ENCODE measurements around the gene MICAL1. TPM values are rescaled to one million over a fixed set of nuclear protein-coding genes. Genes with fewer than 3 reads are reported as not detected.

The MICAL1 gene
- polyA plus RNA-seq, 2 of the 4 experiments (the other 2 are of a cell fraction) = 14.1 to 16.9 TPM

DNA sequence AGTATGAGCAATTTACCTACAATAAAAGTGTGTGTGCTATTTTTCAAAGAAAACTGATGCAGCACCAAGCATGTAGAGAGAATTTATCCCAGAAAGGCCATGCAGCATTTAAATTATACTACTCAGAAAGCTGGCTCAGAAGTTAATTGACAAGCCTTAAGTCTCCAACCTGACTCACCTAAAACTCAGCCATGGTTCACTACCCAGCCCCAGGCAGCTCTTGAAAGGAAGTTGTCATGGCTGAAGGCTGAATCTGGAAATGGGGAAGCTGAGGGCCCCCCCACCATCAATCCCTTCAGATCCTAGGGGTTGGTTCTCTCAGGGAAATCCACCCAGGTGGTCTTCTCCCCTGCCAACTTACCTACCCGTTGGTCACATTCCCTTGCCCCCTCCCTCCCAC, 34.8 kb downstream of the MICAL1 start:
- POLR2A ChIA-PET = no interaction called here
- FAIRE-seq (no peak), DNase-seq (ENCODE audit: low read depth in 1 of 2, low spot score in 1 of 2) (no peak), ATAC-seq (no peak)
- H3K4me1 ChIP-seq = no peaks in the 10 kb centered on the region
- TF ChIP-seq CHD4 (IDR thresholded peaks at IDR 0.05; ENCODE audit: borderline replicate concordance) (no peak), TFCP2L1 (CRISPR knock-in tag; IDR thresholded peaks at IDR 0.05) (no peak), EHMT2 (IDR thresholded peaks at IDR 0.05; ENCODE audit: low read depth) (no peak), RCOR1 (IDR thresholded peaks at IDR 0.05; ENCODE audit: low read depth, low read length) (no peak)
- H3K9me3 ChIP-seq = no peaks in the 10 kb centered on the region
- H3K27ac ChIP-seq = no peak overlapping the region
- no peak overlapping the region for H3K4me3 ChIP-seq
- H3K4me2 ChIP-seq = no peak overlapping the region
- CTCF ChIA-PET = no interaction called here
- WGBS (ENCODE audit: missing lambda C conversion rate) = 59% methylated on average over 1 of the region's 1 CpG

DNA sequence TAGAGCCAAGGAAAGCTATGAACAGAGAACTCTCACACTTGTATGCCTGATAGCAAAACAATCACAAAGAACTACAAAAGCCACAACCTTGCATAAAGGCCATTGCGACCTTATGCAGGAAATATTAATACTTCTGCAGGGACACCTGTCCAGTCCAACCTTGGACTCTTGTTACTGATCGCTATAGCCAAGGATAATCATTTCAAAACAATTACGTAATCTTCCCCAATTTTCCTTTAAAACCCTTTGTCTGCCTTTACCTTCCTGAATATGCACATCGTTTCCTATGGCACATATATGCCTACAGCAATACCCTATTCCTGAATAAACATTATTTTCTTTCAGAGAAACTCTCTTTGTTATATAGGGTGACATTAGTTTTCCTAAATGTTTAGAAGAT, 37.9 kb downstream of the MICAL1 start:
- FAIRE-seq = no peak

DNA sequence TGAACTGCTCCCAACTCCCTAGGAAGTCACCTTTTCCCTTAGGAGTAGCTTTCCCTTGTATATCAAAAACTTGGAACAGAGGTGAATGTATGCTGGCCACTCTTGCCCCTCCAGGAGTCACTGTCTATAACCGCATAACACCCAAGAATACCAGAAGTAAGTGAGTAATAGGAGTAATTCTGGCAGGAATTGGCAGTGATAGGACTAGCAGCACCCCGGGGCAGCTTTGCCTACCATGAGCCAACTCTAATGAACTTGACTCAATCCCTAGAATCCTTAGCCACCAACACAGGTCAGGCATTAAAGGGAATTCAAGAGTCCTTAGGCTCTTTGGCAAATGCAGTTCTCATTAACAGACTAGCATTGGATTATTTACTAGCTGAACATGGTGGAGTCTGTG, 44.5 kb downstream of the MICAL1 start:
- Histone ChIP-seq H3K4me2 (no peak overlapping the region), H3K9me3 (no peaks in the 10 kb centered on the region), H3K4me1 (no peaks in the 10 kb centered on the region), H3K4me3 (no peak overlapping the region), H3K27ac (no peak overlapping the region)
- WGBS (ENCODE audit: missing lambda C conversion rate) = 60% methylated on average over 2 of the region's 2 CpGs
- ChIA-PET CTCF (no interaction called here), POLR2A (no interaction called here)
- FAIRE-seq (no peak), DNase-seq (ENCODE audit: low read depth in 1 of 2, low spot score in 1 of 2) (no peak), ATAC-seq (no peak)
- TF ChIP-seq HDAC2 (IDR thresholded peaks at IDR 0.05) = no peak
- TF ChIP-seq NR3C1 (IDR thresholded peaks at IDR 0.05) = no peak
- no peak for TF ChIP-seq MYC (IDR thresholded peaks at IDR 0.05; ENCODE audit: borderline replicate concordance, low read length)
- no peak for TF ChIP-seq KDM1A (IDR thresholded peaks at IDR 0.05; ENCODE audit: low read depth)
- no peak for TF ChIP-seq HOXA7 (CRISPR knock-in tag; IDR thresholded peaks at IDR 0.05)
- TF ChIP-seq ZSCAN20 (CRISPR knock-in tag; IDR thresholded peaks at IDR 0.05) = no peak
- no peak for TF ChIP-seq CBX2 (IDR thresholded peaks at IDR 0.05; ENCODE audit: borderline replicate concordance, low read depth)
- TF ChIP-seq ESRRA (IDR thresholded peaks at IDR 0.05; ENCODE audit: borderline replicate concordance, low read length) = no peak
- no peak for TF ChIP-seq POLR2A (IDR thresholded peaks at IDR 0.05; ENCODE audit: low read length)
- no peak for TF ChIP-seq HOXB5 (CRISPR knock-in tag; IDR thresholded peaks at IDR 0.05)
- TF ChIP-seq ZC3H11A (IDR thresholded peaks at IDR 0.05) = no peak
- TF ChIP-seq FOSB (CRISPR knock-in tag; IDR thresholded peaks at IDR 0.05) = no peak
- TF ChIP-seq EHF (CRISPR knock-in tag; IDR thresholded peaks at IDR 0.05) = no peak

More for the DNA sequence above, 37.9 kb downstream of the MICAL1 start:
- Histone ChIP-seq H3K9me3 (no peaks in the 10 kb centered on the region), H3K4me3 (no peak overlapping the region), H3K27ac (no peak overlapping the region), H3K4me1 (no peaks in the 10 kb centered on the region), H3K4me2 (no peak overlapping the region)
- DNase-seq (ENCODE audit: low read depth in 1 of 2, low spot score in 1 of 2) (no peak), ATAC-seq (no peak)
- ChIA-PET CTCF (no interaction called here), POLR2A (no interaction called here)
- 86% methylated on average over 4 of the region's 4 CpGs for WGBS (ENCODE audit: missing lambda C conversion rate)
- TF ChIP-seq POLR2A (IDR thresholded peaks at IDR 0.05; ENCODE audit: low read length) (no peak), HOXA7 (CRISPR knock-in tag; IDR thresholded peaks at IDR 0.05) (no peak), RAD21 (conservative IDR thresholded peaks at IDR 0.05 in 1 of 2, IDR thresholded peaks at IDR 0.05 in 1 of 2) (no peak), CBX2 (IDR thresholded peaks at IDR 0.05; ENCODE audit: borderline replicate concordance, low read depth) (no peak), RNF2 (IDR thresholded peaks at IDR 0.05; ENCODE audit: borderline replicate concordance, low read depth) (no peak), MAZ (IDR thresholded peaks at IDR 0.05; ENCODE audit: borderline replicate concordance, low read depth, low read length) (no peak), BHLHE40 (IDR thresholded peaks at IDR 0.05; ENCODE audit: low read depth, low read length) (no peak), SREBF2 (IDR thresholded peaks at IDR 0.05) (no peak), EHMT2 (IDR thresholded peaks at IDR 0.05; ENCODE audit: low read depth) (no peak), NR3C1 (IDR thresholded peaks at IDR 0.05) (no peak), TFCP2L1 (CRISPR knock-in tag; IDR thresholded peaks at IDR 0.05) (no peak), POLR2AphosphoS2 (conservative IDR thresholded peaks at IDR 0.05; ENCODE audit: low read length) (no peak), ZC3H11A (IDR thresholded peaks at IDR 0.05) (no peak)
- TF ChIP-seq, protein P1, sequence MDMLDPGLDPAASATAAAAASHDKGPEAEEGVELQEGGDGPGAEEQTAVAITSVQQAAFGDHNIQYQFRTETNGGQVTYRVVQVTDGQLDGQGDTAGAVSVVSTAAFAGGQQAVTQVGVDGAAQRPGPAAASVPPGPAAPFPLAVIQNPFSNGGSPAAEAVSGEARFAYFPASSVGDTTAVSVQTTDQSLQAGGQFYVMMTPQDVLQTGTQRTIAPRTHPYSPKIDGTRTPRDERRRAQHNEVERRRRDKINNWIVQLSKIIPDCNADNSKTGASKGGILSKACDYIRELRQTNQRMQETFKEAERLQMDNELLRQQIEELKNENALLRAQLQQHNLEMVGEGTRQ (IDR thresholded peaks at IDR 0.05) = no peak
- TF ChIP-seq, protein P2, sequence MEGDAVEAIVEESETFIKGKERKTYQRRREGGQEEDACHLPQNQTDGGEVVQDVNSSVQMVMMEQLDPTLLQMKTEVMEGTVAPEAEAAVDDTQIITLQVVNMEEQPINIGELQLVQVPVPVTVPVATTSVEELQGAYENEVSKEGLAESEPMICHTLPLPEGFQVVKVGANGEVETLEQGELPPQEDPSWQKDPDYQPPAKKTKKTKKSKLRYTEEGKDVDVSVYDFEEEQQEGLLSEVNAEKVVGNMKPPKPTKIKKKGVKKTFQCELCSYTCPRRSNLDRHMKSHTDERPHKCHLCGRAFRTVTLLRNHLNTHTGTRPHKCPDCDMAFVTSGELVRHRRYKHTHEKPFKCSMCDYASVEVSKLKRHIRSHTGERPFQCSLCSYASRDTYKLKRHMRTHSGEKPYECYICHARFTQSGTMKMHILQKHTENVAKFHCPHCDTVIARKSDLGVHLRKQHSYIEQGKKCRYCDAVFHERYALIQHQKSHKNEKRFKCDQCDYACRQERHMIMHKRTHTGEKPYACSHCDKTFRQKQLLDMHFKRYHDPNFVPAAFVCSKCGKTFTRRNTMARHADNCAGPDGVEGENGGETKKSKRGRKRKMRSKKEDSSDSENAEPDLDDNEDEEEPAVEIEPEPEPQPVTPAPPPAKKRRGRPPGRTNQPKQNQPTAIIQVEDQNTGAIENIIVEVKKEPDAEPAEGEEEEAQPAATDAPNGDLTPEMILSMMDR (IDR thresholded peaks at IDR 0.05) = no peak
- TF ChIP-seq, protein P3, sequence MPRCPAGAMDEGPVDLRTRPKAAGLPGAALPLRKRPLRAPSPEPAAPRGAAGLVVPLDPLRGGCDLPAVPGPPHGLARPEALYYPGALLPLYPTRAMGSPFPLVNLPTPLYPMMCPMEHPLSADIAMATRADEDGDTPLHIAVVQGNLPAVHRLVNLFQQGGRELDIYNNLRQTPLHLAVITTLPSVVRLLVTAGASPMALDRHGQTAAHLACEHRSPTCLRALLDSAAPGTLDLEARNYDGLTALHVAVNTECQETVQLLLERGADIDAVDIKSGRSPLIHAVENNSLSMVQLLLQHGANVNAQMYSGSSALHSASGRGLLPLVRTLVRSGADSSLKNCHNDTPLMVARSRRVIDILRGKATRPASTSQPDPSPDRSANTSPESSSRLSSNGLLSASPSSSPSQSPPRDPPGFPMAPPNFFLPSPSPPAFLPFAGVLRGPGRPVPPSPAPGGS (IDR thresholded peaks at IDR 0.05) = no peak
- TF ChIP-seq, protein P4, sequence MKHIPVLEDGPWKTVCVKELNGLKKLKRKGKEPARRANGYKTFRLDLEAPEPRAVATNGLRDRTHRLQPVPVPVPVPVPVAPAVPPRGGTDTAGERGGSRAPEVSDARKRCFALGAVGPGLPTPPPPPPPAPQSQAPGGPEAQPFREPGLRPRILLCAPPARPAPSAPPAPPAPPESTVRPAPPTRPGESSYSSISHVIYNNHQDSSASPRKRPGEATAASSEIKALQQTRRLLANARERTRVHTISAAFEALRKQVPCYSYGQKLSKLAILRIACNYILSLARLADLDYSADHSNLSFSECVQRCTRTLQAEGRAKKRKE (CRISPR knock-in tag; IDR thresholded peaks at IDR 0.05; ENCODE audit: low read depth) = no peak

Measured in A549 (cell line).